ENCODE measurements around the gene CTNNBIP1.

Gene CTNNBIP1

GRCh38 chr1:9907441-9907840 lies 2.6 kb downstream of the CTNNBIP1 start:
- Histone ChIP-seq H3K9me3 (ENCODE audit: control insufficient read depth, low read length) (no peaks in the 10 kb centered on the region), H3K79me2 (peaks cover 2% of the 10 kb centered on the region), H3K27me3 (ENCODE audit: control insufficient read depth, insufficient read depth, low read length) (no peaks in the 10 kb centered on the region), H3K27ac (no peak overlapping the region), H3K4me2 (ENCODE audit: low read length) (no peak overlapping the region), H3K36me3 (ENCODE audit: control insufficient read depth, insufficient read depth, low read length) (no peaks in the 10 kb centered on the region), H3K4me3 (ENCODE audit: low read depth, low read length) (no peak overlapping the region), H3K9ac (no peak overlapping the region), H3K4me1 (no peaks in the 10 kb centered on the region), H2AFZ (no peak overlapping the region)
- TF ChIP-seq CTCF (IDR thresholded peaks at IDR 0.05): no peak

DNA sequence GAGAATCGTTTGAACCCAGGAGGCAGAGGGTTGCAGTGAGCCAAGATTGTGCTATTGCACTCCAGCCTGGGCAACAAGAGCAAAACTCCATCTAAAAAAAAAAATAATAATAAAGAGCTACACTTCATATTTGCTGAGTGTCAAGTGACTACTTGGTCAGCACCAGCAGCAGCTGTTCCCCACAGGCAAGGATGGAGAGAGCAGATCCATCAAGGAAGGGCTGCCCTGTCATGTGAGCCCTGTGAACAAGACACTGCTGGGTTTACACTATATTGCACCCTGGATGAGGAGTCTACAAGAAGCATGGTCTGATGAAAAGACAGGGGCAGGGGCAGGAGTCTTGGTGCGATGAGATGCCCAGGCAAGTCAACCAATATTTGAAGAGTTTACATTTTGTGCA lies 3.6 kb downstream of the CTNNBIP1 start:
- H3K4me1 ChIP-seq: peaks cover under 1% of the 10 kb centered on the region

DNA sequence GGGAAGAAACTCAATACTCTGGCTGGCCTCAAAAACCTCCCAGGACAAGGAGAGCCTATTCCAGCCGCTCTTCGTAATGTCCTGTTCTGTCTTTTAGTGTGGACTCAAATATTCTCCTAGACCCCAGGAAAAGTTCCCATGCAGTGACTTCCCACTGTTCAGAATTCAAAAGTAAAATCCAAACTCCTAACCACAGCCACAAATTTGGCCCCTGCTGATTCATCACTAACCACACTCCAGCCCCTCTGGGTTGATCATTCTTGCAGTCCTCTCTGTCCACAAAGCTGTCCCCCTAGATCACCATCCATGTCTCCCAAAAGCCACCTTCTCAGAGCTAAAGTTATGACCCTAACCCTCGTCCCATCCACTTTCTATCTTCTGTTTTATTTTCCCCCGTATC lies 5.1 kb downstream of the CTNNBIP1 start:
- TF ChIP-seq CTCF (IDR thresholded peaks at IDR 0.05): no peak

More for the DNA sequence above, 3.6 kb downstream of the CTNNBIP1 start:
- Histone ChIP-seq H2AFZ (no peak overlapping the region), H3K27me3 (ENCODE audit: control insufficient read depth, insufficient read depth, low read length) (no peaks in the 10 kb centered on the region), H3K36me3 (ENCODE audit: control insufficient read depth, insufficient read depth, low read length) (no peaks in the 10 kb centered on the region), H3K4me2 (ENCODE audit: low read length) (no peak overlapping the region), H3K79me2 (peaks cover 2% of the 10 kb centered on the region), H3K4me3 (ENCODE audit: low read depth, low read length) (no peak overlapping the region), H3K9me3 (ENCODE audit: control insufficient read depth, low read length) (no peaks in the 10 kb centered on the region), H3K9ac (no peak overlapping the region), H3K27ac (no peak overlapping the region)
- TF ChIP-seq CTCF (IDR thresholded peaks at IDR 0.05): no peak

GRCh38 chr1:9904596-9904995 lies 5.5 kb downstream of the CTNNBIP1 start:
- Histone ChIP-seq H3K4me2 (ENCODE audit: low read length) (no peak overlapping the region), H3K27ac (no peak overlapping the region), H3K27me3 (ENCODE audit: control insufficient read depth, insufficient read depth, low read length) (no peaks in the 10 kb centered on the region), H3K4me3 (ENCODE audit: low read depth, low read length) (no peak overlapping the region), H3K9ac (no peak overlapping the region), H3K4me1 (peaks cover 4% of the 10 kb centered on the region), H3K9me3 (ENCODE audit: control insufficient read depth, low read length) (no peaks in the 10 kb centered on the region), H3K79me2 (peaks cover 2% of the 10 kb centered on the region), H2AFZ (no peak overlapping the region), H3K36me3 (ENCODE audit: control insufficient read depth, insufficient read depth, low read length) (no peaks in the 10 kb centered on the region)
- no peak for TF ChIP-seq CTCF (IDR thresholded peaks at IDR 0.05)

More for the DNA sequence above, 5.1 kb downstream of the CTNNBIP1 start:
- Histone ChIP-seq H3K4me3 (ENCODE audit: low read depth, low read length) (no peak overlapping the region), H3K79me2 (peaks cover 2% of the 10 kb centered on the region), H3K27ac (no peak overlapping the region), H3K9ac (no peak overlapping the region), H2AFZ (no peak overlapping the region), H3K36me3 (ENCODE audit: control insufficient read depth, insufficient read depth, low read length) (no peaks in the 10 kb centered on the region), H3K9me3 (ENCODE audit: control insufficient read depth, low read length) (no peaks in the 10 kb centered on the region), H3K27me3 (ENCODE audit: control insufficient read depth, insufficient read depth, low read length) (no peaks in the 10 kb centered on the region), H3K4me2 (ENCODE audit: low read length) (no peak overlapping the region), H3K4me1 (peaks cover 4% of the 10 kb centered on the region)

GRCh38 chr1:9903801-9904527 lies 6.1 kb downstream of the CTNNBIP1 start:
- no peak overlapping the region for H3K4me3 ChIP-seq (ENCODE audit: low read depth, low read length)
- H2AFZ ChIP-seq: no peak overlapping the region
- H3K9me3 ChIP-seq (ENCODE audit: control insufficient read depth, low read length): no peaks in the 10 kb centered on the region
- no peak overlapping the region for H3K27ac ChIP-seq
- H3K4me1 ChIP-seq: peaks cover 4% of the 10 kb centered on the region
- H3K79me2 ChIP-seq: peaks cover 2% of the 10 kb centered on the region
- no peak overlapping the region for H3K9ac ChIP-seq
- H3K27me3 ChIP-seq (ENCODE audit: control insufficient read depth, insufficient read depth, low read length): no peaks in the 10 kb centered on the region
- H3K4me2 ChIP-seq (ENCODE audit: low read length): no peak overlapping the region
- H3K36me3 ChIP-seq (ENCODE audit: control insufficient read depth, insufficient read depth, low read length): no peaks in the 10 kb centered on the region
- no peak for TF ChIP-seq CTCF (IDR thresholded peaks at IDR 0.05)
